ENCODE results near the gene ZNF653. TPM values are rescaled to one million over a fixed set of nuclear protein-coding genes. Genes with fewer than 3 reads are reported as not detected.

ZNF653 gene
- total and polyA plus RNA-seq, 9 of the 15 experiments (the other 6 are each of a cell fraction or from before 2014, with no cell fraction given): 1.6 to 8.0 (median 4.2) TPM; not detected in 2

GRCh38 chr19:11528551-11529341, 23.1 kb upstream of the ZNF653 start, which contains the start of gene ECSIT (continued):
- peak; percentile 92 for TF ChIP-seq ZBTB40 (IDR thresholded peaks at IDR 0.05)
- TF ChIP-seq ZBTB40 (CRISPR knock-in tag; IDR thresholded peaks at IDR 0.05): no peak
- no peak for TF ChIP-seq STAG1 (CRISPR knock-in tag; IDR thresholded peaks at IDR 0.05; ENCODE audit: borderline replicate concordance)
- no peak for TF ChIP-seq HNRNPK (IDR thresholded peaks at IDR 0.05; ENCODE audit: low read depth, low read length, poor library complexity, severe bottlenecking)
- no peak for TF ChIP-seq DDX20 (tag; IDR thresholded peaks at IDR 0.05; ENCODE audit: low read depth)
- no peak for TF ChIP-seq IFI16 (CRISPR knock-in tag; IDR thresholded peaks at IDR 0.05)
- no peak for TF ChIP-seq E2F4 (CRISPR knock-in tag; IDR thresholded peaks at IDR 0.05; ENCODE audit: low read depth)
- TF ChIP-seq DPF2 (IDR thresholded peaks at IDR 0.05): peak; percentile 36; the same call in 1 of the 2 replicates
- no peak for TF ChIP-seq KLF10 (CRISPR knock-in tag; IDR thresholded peaks at IDR 0.05)
- TF ChIP-seq ZNF143 (CRISPR knock-in tag; IDR thresholded peaks at IDR 0.05): no peak
- peak; percentile 66 for TF ChIP-seq HDAC3 (IDR thresholded peaks at IDR 0.05; ENCODE audit: borderline replicate concordance, partially characterized antibody)
- no peak for TF ChIP-seq ZNF277 (CRISPR knock-in tag; IDR thresholded peaks at IDR 0.05; ENCODE audit: borderline replicate concordance)
- TF ChIP-seq ARID3A (IDR thresholded peaks at IDR 0.05; ENCODE audit: borderline replicate concordance, low read depth, low read length): no peak
- TF ChIP-seq MAFG (tag; conservative IDR thresholded peaks at IDR 0.05): no peak

All from K562 (cell line).